GM12878 (cell line): Measurements from ENCODE around the gene REEP2. TPM values are rescaled to one million over a fixed set of nuclear protein-coding genes. Genes with fewer than 3 reads are reported as not detected.

ENCODE experiments used
- CHD4 ChIP-seq: fragments of 200-600 bp; sonication (generic); IDR thresholded peaks from 2 replicates; pipeline ENCODE4 v1.6.1; 2016; ENCODE audit warnings: mild to moderate bottlenecking
- EED ChIP-seq: sonication (generic); IDR thresholded peaks from 2 replicates; pipeline ENCODE4 v1.6.1; 2016; ENCODE audit warnings: antibody characterized with exemption, low read depth
- GABPA ChIP-seq: IDR thresholded peaks from 2 replicates; pipeline ENCODE4 v1.6.1; 2014; ENCODE audit warnings: antibody characterized with exemption, low read depth, mild to moderate bottlenecking, inconsistent platforms
- HDAC6 ChIP-seq: fragments of 200-600 bp; sonication (generic); IDR thresholded peaks from one replicate; pipeline ENCODE4 v1.8.0; 2017; ENCODE audit warnings: antibody characterized with exemption; ENCODE audit not compliant: unreplicated experiment
- IKZF1 ChIP-seq: fragments of 450-650 bp; conservative IDR thresholded peaks from 2 replicates; pipeline ENCODE4 v1.6.1; 2017; ENCODE audit warnings: antibody characterized with exemption, mild to moderate bottlenecking
- IRF4 ChIP-seq: IDR thresholded peaks from 2 replicates; pipeline ENCODE4 v1.6.1; 2011; ENCODE audit warnings: low read depth, low read length
- KLF5 ChIP-seq: fragments of 450-650 bp; IDR thresholded peaks from 2 replicates; pipeline ENCODE4 v1.6.1; 2014; ENCODE audit warnings: mild to moderate bottlenecking; ENCODE audit not compliant: partially characterized antibody
- LARP7 ChIP-seq: fragments of 450-650 bp; IDR thresholded peaks from 2 replicates; pipeline ENCODE4 v1.6.1; 2017; ENCODE audit warnings: mild to moderate bottlenecking
- MEF2A ChIP-seq: IDR thresholded peaks from 2 replicates; pipeline ENCODE4 v1.6.1; 2011; ENCODE audit warnings: low read depth, mild to moderate bottlenecking, low read length, moderate library complexity; ENCODE audit not compliant: insufficient read depth
- NFYB ChIP-seq: IDR thresholded peaks from 2 replicates; pipeline ENCODE4 v1.6.1; 2011; ENCODE audit warnings: low read depth, mild to moderate bottlenecking, low read length, improper control_type of control experiment, moderate library complexity; ENCODE audit not compliant: insufficient read depth
- NR2C1 ChIP-seq: fragments of 450-650 bp; IDR thresholded peaks from 2 replicates; pipeline ENCODE4 v1.6.1; 2017; ENCODE audit warnings: antibody characterized with exemption, mild to moderate bottlenecking, moderate library complexity
- PAX5 ChIP-seq: IDR thresholded peaks from 2 replicates; pipeline ENCODE4 v1.6.1; 2011; ENCODE audit warnings: low read depth, low read length, borderline replicate concordance
- POLR2A ChIP-seq: IDR thresholded peaks from 2 replicates; pipeline ENCODE4 v1.6.1; 2011; ENCODE audit warnings: low read depth, mild to moderate bottlenecking, low read length
- POLR2AphosphoS5 ChIP-seq: IDR thresholded peaks from 2 replicates; pipeline ENCODE4 v1.6.1; 2011; ENCODE audit warnings: mild to moderate bottlenecking, low read length, inconsistent platforms
- RBBP5 ChIP-seq: fragments of 200-600 bp; sonication (generic); conservative IDR thresholded peaks from 2 replicates; pipeline ENCODE4 v1.6.1; 2016
- SMAD5 ChIP-seq: IDR thresholded peaks from 2 replicates; pipeline ENCODE4 v1.6.1; 2016; ENCODE audit warnings: antibody characterized with exemption, low read depth
- SMARCA5 ChIP-seq: fragments of 450-650 bp; IDR thresholded peaks from 2 replicates; pipeline ENCODE4 v1.6.1; 2017; ENCODE audit warnings: mild to moderate bottlenecking
- SRF ChIP-seq, 2 experiments: IDR thresholded peaks; 2 replicates each; pipeline ENCODE4 v1.6.1; 2011; ENCODE audit warnings: low read depth in 2 of 2, low read length in 2 of 2, mild to moderate bottlenecking in 1 of 2, moderate library complexity in 1 of 2
- SUZ12 ChIP-seq: fragments of 200-600 bp; sonication (generic); IDR thresholded peaks from one replicate; pipeline ENCODE4 v1.6.1; 2018; ENCODE audit warnings: antibody characterized with exemption, mild to moderate bottlenecking; ENCODE audit not compliant: unreplicated experiment
- WRNIP1 ChIP-seq: IDR thresholded peaks from 2 replicates; pipeline ENCODE4 v1.6.1; 2011; ENCODE audit warnings: low read depth, low read length, improper control_type of control experiment, borderline replicate concordance
- polyA plus RNA-seq, 11 experiments: library from polyadenylated mRNA; depleted of rRNA in 4 of 11; unstranded in 6 of 11; stranded (reverse) in 5 of 11; fragments of >200 nt; fragmentation: Nextera tagmentation in 4 of 11; fragmentation: Illumina TruSeq in 1 of 11; extraction: Ambion mirVana in 4 of 11; extraction: Trizol in 1 of 11; gene quantifications; 1 replicate in 1 of 11; 2 replicates in 10 of 11; pipeline versions ENCODE4 v1.2.1 to v1.2.3, GENCODE V29; 2011 to 2016; ENCODE audit warnings: inconsistent platforms in 2 of 11, missing spikeins in 2 of 11, low read depth in 1 of 11
- total RNA-seq, 4 experiments: library from RNA; depleted of rRNA in 3 of 4; stranded (reverse); fragments of >200 nt in 3 of 4; fragmentation: Illumina TruSeq in 1 of 4; extraction: Trizol in 1 of 4; gene quantifications; 2 replicates each; pipeline versions ENCODE4 v1.2.1 to v1.2.3, GENCODE V29; 2013 to 2021
- TF ChIP-seq, protein P1 (sequence below): fragments of 450-650 bp; IDR thresholded peaks from 2 replicates; pipeline ENCODE4 v1.6.1; 2017; ENCODE audit warnings: low read depth, mild to moderate bottlenecking, moderate library complexity
- TF ChIP-seq, protein P2 (sequence below): fragments of 450-650 bp; conservative IDR thresholded peaks from 2 replicates; pipeline ENCODE4 v1.6.1; 2017; ENCODE audit warnings: mild to moderate bottlenecking, moderate library complexity
- TF ChIP-seq, protein P3 (sequence below): fragments of 450-650 bp; formaldehyde crosslinking; IDR thresholded peaks from 2 replicates; pipeline ENCODE4 v1.4.0; 2022; ENCODE audit warnings: mild to moderate bottlenecking, moderate library complexity
- TF ChIP-seq, protein P4 (sequence below): fragments of 450-650 bp; IDR thresholded peaks from 2 replicates; pipeline ENCODE4 v1.6.1; 2014; ENCODE audit warnings: mild to moderate bottlenecking

Gene REEP2
- total and polyA plus RNA-seq, 10 of the 15 experiments (the other 5 are each of a cell fraction or from before 2014, with no cell fraction given), result 0.10 to 3.1 (median 2.0) TPM

DNA sequence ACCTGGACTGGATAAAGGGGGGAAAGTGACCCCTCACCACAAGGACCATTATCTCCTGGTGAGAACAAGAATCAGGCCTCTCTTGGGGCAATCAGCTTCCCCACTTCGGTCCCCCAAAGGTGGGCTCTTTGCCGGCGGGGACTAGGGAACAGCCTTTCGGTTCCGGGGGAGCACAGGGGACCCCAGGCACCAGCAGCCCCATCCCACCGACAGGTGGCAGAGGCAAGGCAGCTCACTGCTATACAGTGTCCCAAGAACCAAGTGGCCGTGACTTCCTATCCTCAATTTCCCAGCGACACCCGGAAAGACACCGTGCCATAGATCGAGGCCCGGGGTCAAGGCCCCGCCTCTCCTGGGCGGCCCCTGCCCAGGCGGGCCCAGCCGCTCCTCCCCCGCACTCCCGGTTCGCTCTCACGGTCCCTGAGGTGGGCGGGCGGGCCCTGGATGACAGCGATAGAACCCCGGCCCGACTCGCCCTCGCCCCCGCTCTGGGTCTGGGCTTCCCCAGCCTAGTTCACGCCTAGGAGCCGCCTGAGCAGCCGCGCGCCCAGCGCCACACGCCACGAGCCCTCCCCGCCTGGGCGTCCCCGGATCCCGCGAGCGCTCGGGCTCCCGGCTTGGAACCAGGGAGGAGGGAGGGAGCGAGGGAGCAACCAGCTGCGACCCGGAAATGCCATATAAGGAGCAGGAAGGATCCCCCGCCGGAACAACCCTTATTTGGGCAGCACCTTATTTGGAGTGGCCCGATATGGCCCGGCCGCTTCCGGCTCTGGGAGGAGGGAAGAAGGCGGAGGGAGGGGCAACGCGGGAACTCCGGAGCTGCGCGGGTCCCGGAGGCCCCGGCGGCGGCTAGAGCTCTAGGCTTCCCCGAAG is 25.8 kb downstream of the REEP2 start (continued):
- TF ChIP-seq, protein P1, sequence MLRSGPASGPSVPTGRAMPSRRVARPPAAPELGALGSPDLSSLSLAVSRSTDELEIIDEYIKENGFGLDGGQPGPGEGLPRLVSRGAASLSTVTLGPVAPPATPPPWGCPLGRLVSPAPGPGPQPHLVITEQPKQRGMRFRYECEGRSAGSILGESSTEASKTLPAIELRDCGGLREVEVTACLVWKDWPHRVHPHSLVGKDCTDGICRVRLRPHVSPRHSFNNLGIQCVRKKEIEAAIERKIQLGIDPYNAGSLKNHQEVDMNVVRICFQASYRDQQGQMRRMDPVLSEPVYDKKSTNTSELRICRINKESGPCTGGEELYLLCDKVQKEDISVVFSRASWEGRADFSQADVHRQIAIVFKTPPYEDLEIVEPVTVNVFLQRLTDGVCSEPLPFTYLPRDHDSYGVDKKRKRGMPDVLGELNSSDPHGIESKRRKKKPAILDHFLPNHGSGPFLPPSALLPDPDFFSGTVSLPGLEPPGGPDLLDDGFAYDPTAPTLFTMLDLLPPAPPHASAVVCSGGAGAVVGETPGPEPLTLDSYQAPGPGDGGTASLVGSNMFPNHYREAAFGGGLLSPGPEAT, result peak; percentile 75
- TF ChIP-seq LARP7 (peak; percentile 80; the same call in 1 of the 2 replicates), IRF4 (peak; percentile 75; the same call in 1 of the 2 replicates), WRNIP1 (no peak), SRF (IDR thresholded peaks at IDR 0.05; ENCODE audit: low read depth in 2 of 2, low read length in 2 of 2) (peak; percentile 95 to 99), GABPA (no peak), MEF2A (no peak), CHD4 (no peak), EED (peak; percentile 88), NR2C1 (peak; percentile 48; the same call in 1 of the 2 replicates), HDAC6 (no peak), POLR2AphosphoS5 (peak; percentile 63), RBBP5 (no peak), SUZ12 (no peak), SMARCA5 (peak; percentile 90; the same call in 1 of the 2 replicates), SMAD5 (no peak; the same call in 1 of the 2 replicates), POLR2A (peak; percentile 67; the same call in 1 of the 2 replicates), IKZF1 (peak; percentile 98), PAX5 (peak; percentile 34; the same call in 1 of the 2 replicates), KLF5 (no peak), NFYB (no peak)
- TF ChIP-seq, protein P2, sequence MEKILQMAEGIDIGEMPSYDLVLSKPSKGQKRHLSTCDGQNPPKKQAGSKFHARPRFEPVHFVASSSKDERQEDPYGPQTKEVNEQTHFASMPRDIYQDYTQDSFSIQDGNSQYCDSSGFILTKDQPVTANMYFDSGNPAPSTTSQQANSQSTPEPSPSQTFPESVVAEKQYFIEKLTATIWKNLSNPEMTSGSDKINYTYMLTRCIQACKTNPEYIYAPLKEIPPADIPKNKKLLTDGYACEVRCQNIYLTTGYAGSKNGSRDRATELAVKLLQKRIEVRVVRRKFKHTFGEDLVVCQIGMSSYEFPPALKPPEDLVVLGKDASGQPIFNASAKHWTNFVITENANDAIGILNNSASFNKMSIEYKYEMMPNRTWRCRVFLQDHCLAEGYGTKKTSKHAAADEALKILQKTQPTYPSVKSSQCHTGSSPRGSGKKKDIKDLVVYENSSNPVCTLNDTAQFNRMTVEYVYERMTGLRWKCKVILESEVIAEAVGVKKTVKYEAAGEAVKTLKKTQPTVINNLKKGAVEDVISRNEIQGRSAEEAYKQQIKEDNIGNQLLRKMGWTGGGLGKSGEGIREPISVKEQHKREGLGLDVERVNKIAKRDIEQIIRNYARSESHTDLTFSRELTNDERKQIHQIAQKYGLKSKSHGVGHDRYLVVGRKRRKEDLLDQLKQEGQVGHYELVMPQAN, result peak; percentile 86; the same call in 1 of the 2 replicates
- TF ChIP-seq, protein P3, sequence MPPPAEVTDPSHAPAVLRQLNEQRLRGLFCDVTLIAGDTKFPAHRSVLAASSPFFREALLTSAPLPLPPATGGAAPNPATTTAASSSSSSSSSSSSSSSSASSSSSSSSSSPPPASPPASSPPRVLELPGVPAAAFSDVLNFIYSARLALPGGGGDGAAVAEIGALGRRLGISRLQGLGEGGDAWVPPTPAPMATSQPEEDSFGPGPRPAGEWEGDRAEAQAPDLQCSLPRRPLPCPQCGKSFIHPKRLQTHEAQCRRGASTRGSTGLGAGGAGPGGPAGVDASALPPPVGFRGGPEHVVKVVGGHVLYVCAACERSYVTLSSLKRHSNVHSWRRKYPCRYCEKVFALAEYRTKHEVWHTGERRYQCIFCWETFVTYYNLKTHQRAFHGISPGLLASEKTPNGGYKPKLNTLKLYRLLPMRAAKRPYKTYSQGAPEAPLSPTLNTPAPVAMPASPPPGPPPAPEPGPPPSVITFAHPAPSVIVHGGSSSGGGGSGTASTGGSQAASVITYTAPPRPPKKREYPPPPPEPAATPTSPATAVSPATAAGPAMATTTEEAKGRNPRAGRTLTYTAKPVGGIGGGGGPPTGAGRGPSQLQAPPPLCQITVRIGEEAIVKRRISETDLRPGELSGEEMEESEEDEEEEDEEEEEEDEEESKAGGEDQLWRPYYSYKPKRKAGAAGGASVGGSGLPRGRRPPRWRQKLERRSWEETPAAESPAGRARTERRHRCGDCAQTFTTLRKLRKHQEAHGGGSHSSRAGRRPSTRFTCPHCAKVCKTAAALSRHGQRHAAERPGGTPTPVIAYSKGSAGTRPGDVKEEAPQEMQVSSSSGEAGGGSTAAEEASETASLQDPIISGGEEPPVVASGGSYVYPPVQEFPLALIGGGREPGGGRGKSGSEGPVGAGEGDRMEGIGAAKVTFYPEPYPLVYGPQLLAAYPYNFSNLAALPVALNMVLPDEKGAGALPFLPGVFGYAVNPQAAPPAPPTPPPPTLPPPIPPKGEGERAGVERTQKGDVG, result no peak
- TF ChIP-seq, protein P4, sequence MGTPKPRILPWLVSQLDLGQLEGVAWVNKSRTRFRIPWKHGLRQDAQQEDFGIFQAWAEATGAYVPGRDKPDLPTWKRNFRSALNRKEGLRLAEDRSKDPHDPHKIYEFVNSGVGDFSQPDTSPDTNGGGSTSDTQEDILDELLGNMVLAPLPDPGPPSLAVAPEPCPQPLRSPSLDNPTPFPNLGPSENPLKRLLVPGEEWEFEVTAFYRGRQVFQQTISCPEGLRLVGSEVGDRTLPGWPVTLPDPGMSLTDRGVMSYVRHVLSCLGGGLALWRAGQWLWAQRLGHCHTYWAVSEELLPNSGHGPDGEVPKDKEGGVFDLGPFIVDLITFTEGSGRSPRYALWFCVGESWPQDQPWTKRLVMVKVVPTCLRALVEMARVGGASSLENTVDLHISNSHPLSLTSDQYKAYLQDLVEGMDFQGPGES, result no peak
